Measurements from ENCODE around the gene CAMK1D. TPM values are rescaled to one million over a fixed set of nuclear protein-coding genes. Genes with fewer than 3 reads are reported as not detected.

The CAMK1D gene
- total RNA-seq, 2 experiments from 2014 or later: 28.8 to 35.3 TPM

- DNase-seq: no peak
- Mint-ChIP-seq H3K4me3 (no peak overlapping the region), H3K36me3 (ENCODE audit: low read depth) (peaks cover 10% of the 10 kb centered on the region), H3K27ac (no peak overlapping the region), H3K9me3 (no peaks in the 10 kb centered on the region), H3K4me1 (ENCODE audit: low read depth) (peaks cover 10% of the 10 kb centered on the region), H3K27me3 (no peaks in the 10 kb centered on the region)
- H3K4me3 ChIP-seq (ENCODE audit: low read length): no peak overlapping the region
- H3K27ac ChIP-seq (ENCODE audit: low read depth in 1 of 2, low read length in 2 of 2): no peak overlapping the region
- no peaks in the 10 kb centered on the region for H3K27me3 ChIP-seq (ENCODE audit: control insufficient read depth in 1 of 2, insufficient read depth in 2 of 2, low read length in 2 of 2)
- no peaks in the 10 kb centered on the region for H3K9me3 ChIP-seq (ENCODE audit: control insufficient read depth in 1 of 2, insufficient read depth in 1 of 2, low read length in 2 of 2)
- H3K4me1 ChIP-seq (ENCODE audit: insufficient read depth, low read length): no peaks in the 10 kb centered on the region
- CTCF ChIA-PET: no interaction called here
- TF ChIP-seq CTCF (IDR thresholded peaks at IDR 0.05): no peak
- intact Hi-C loops (cut with DNase I, micrococcal nuclease): no loop called here
- no peaks in the 10 kb centered on the region for H3K36me3 ChIP-seq (ENCODE audit: insufficient read depth, low read length)
- POLR2A ChIA-PET: interaction anchor here (1.0 kb wide), 1 partner anchor 348 kb away, joined by 3 read pairs; no protein-coding TSS in a partner anchor
- ATAC-seq (ENCODE audit: poor library complexity): no peak
Measured at GRCh38 chr10:12697764-12698163, 348.4 kb downstream of the CAMK1D start.

- ChIA-PET CTCF (no interaction called here), POLR2A (no interaction called here)
- Histone ChIP-seq H3K4me3 (ENCODE audit: low read length) (no peak overlapping the region), H3K9me3 (ENCODE audit: control insufficient read depth in 1 of 2, insufficient read depth in 1 of 2, low read length in 2 of 2) (no peaks in the 10 kb centered on the region), H3K36me3 (ENCODE audit: insufficient read depth, low read length) (no peaks in the 10 kb centered on the region), H3K4me1 (ENCODE audit: insufficient read depth, low read length) (no peaks in the 10 kb centered on the region), H3K27me3 (ENCODE audit: control insufficient read depth in 1 of 2, insufficient read depth in 2 of 2, low read length in 2 of 2) (no peaks in the 10 kb centered on the region), H3K27ac (ENCODE audit: low read depth in 1 of 2, low read length in 2 of 2) (no peak overlapping the region)
- Mint-ChIP-seq H3K4me1 (ENCODE audit: low read depth) (peaks cover 10% of the 10 kb centered on the region), H3K9me3 (no peaks in the 10 kb centered on the region), H3K4me3 (no peak overlapping the region), H3K36me3 (ENCODE audit: low read depth) (peaks cover 10% of the 10 kb centered on the region), H3K27me3 (no peaks in the 10 kb centered on the region), H3K27ac (no peak overlapping the region)
- ATAC-seq (ENCODE audit: poor library complexity): no peak
- intact Hi-C loops (cut with DNase I, micrococcal nuclease): no loop called here
- DNase-seq: no peak
- TF ChIP-seq CTCF (IDR thresholded peaks at IDR 0.05): no peak
Measured at GRCh38 chr10:12699258-12699700, 349.9 kb downstream of the CAMK1D start.

GRCh38 chr10:12699781-12700556 lies 350.6 kb downstream of the CAMK1D start:
- H3K4me1 ChIP-seq (ENCODE audit: insufficient read depth, low read length): no peaks in the 10 kb centered on the region
- no peak overlapping the region for H3K27ac ChIP-seq (ENCODE audit: low read depth in 1 of 2, low read length in 2 of 2)
- intact Hi-C loops (cut with DNase I, micrococcal nuclease): no loop called here
- ATAC-seq (ENCODE audit: poor library complexity): no peak
- no peaks in the 10 kb centered on the region for H3K27me3 ChIP-seq (ENCODE audit: control insufficient read depth in 1 of 2, insufficient read depth in 2 of 2, low read length in 2 of 2)
- ChIA-PET POLR2A (no interaction called here), CTCF (no interaction called here)
- H3K27ac Mint-ChIP-seq: no peak overlapping the region
- no peak overlapping the region for H3K4me3 Mint-ChIP-seq
- no peak for DNase-seq
- H3K4me3 ChIP-seq (ENCODE audit: low read length): no peak overlapping the region
- H3K36me3 Mint-ChIP-seq (ENCODE audit: low read depth): peaks cover 10% of the 10 kb centered on the region
- no peaks in the 10 kb centered on the region for H3K9me3 Mint-ChIP-seq
- no peaks in the 10 kb centered on the region for H3K9me3 ChIP-seq (ENCODE audit: control insufficient read depth in 1 of 2, insufficient read depth in 1 of 2, low read length in 2 of 2)
- H3K4me1 Mint-ChIP-seq (ENCODE audit: low read depth): peaks cover 10% of the 10 kb centered on the region
- H3K27me3 Mint-ChIP-seq: no peaks in the 10 kb centered on the region
- H3K36me3 ChIP-seq (ENCODE audit: insufficient read depth, low read length): no peaks in the 10 kb centered on the region
- TF ChIP-seq CTCF (IDR thresholded peaks at IDR 0.05): no peak

Data from CD4-positive, alpha-beta T cell (primary cell).